ENCODE measurements around the gene NEMF. TPM values are rescaled to one million over a fixed set of nuclear protein-coding genes. Genes with fewer than 3 reads are reported as not detected.
"Not testable (repeated sequence)": the region's sequence is repeated elsewhere in the genome, so short reads cannot be mapped to it uniquely, and the experiment has no call there.

NEMF gene
- total and polyA plus RNA-seq, 12 donors = 14.8 to 94.1 (median 56.0) TPM

- Histone ChIP-seq H3K36me3 (replicated peaks in 1 of 2) (peaks cover 0 to 4% of the 10 kb centered on the region in 2 donors), H3K27me3 (no peaks in the 10 kb centered on the region), H3K4me3 (peak overlapping the region in 2 of 4 donors; percentile 30 to 75), H3K4me1 (replicated peaks in 1 of 2) (peaks cover 33 to 51% of the 10 kb centered on the region in 2 donors), H3K9me3 (replicated peaks in 1 of 3) (no peaks in the 10 kb centered on the region), H3K27ac (peak overlapping the region in 2 of 5 donors; percentile 2 to 99)
- no peak for DNase-seq
- 41 to 58% (median 50%) methylated on average over 4 of the region's 4 CpGs for WGBS, 4 donors
- intact Hi-C loops (cut with DNase I) = loop anchor here (10.0 kb wide), 1 partner anchor 109 kb away; no protein-coding TSS in a partner anchor
- TF ChIP-seq CTCF (IDR thresholded peaks at IDR 0.05) (no peak), POLR2A (IDR thresholded peaks at IDR 0.05) (no peak)
Observed at GRCh38 chr14:49895480-49895879, 42.9 kb upstream of the NEMF start.

DNA sequence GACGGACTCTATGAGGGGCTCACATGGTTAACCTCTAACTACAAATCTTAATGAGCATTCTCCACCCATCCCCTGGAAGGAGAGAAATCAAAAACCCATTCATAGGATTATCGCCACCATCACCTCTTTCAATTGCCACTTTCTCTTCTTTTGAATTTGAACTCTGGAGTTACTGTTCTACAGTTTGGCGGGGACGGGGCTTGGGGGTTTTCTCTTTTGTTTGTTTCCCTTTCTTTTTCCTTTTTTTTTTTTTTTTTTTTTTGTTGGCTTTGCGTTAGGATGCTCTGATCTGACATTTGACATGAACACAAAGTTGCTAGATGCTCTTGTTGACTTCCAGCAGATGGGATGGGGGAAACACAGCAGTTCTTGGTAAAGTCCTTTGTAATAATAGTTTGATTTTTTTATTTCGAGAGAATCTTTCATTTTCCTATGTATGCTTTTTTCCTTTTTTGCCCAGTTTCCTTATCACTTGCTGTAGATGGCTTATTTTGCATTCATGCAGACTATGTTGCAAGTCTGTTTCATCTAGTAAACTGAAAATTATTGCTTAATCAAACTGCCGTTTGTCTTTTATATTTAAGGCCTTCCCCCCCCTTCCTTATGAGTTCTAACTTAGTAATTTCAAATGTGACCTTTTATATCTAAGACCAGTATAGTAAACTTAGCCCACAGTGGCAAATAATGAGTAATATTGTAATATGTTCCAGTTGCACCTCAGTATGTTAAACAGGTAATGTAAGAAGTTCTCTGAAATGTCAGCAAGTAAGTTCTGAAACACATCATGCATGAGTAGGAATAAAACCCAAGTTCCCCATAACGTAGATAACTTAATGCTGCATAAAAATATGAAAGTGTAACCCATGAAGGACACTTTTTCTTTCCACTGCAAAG, 41.9 kb upstream of the NEMF start:
- H3K9me3 ChIP-seq (replicated peaks in 1 of 3); DNase-seq; H3K27me3 ChIP-seq; H3K36me3 ChIP-seq (replicated peaks in 1 of 2): not testable (repeated sequence)
- Histone ChIP-seq H3K4me3 (peak overlapping the region; percentile 75 to 95 (median 86)), H3K27ac (peak overlapping the region; percentile 95 to 100 (median 99)), H3K4me1 (replicated peaks in 1 of 2) (peaks cover 33 to 51% of the 10 kb centered on the region in 2 donors)
- intact Hi-C loops (cut with DNase I) = loop anchor here (10.0 kb wide), 1 partner anchor 110 kb away; no protein-coding TSS in a partner anchor
- WGBS, 4 donors = 5 to 7% (median 7%) methylated on average over 8 of the region's 8 CpGs

- peak; percentile 28 to 77 (median 65) for DNase-seq
- TF ChIP-seq POLR2A (IDR thresholded peaks at IDR 0.05) (no peak), CTCF (IDR thresholded peaks at IDR 0.05) (no peak)
- WGBS, 4 donors = 0 to 1% (median 0%) methylated on average over 23 to 85 of the region's 85 CpGs
- Histone ChIP-seq H3K27ac (peak overlapping the region; percentile 95 to 100 (median 99)), H3K27me3 (no peaks in the 10 kb centered on the region), H3K9me3 (replicated peaks in 1 of 3) (no peaks in the 10 kb centered on the region), H3K4me3 (peak overlapping the region; percentile 75 to 95 (median 86)), H3K4me1 (replicated peaks in 1 of 2) (peaks cover 33 to 48% of the 10 kb centered on the region in 2 donors), H3K36me3 (replicated peaks in 1 of 2) (peaks cover 0 to 4% of the 10 kb centered on the region in 2 donors)
- intact Hi-C loops (cut with DNase I) = loop anchor here (10.0 kb wide), 1 partner anchor 111 kb away; no protein-coding TSS in a partner anchor
Observed at GRCh38 chr14:49893309-49894213, 41.0 kb upstream of the NEMF start.

- Histone ChIP-seq H3K9me3 (replicated peaks in 1 of 3) (no peaks in the 10 kb centered on the region), H3K27me3 (no peaks in the 10 kb centered on the region), H3K27ac (peak within 1 kb of the TSS; percentile 95 to 100 (median 99)), H3K36me3 (replicated peaks in 1 of 2) (peaks cover 0 to 4% of the 10 kb centered on the region in 2 donors), H3K4me3 (peak within 1 kb of the TSS; percentile 75 to 95 (median 86)), H3K4me1 (replicated peaks in 1 of 2) (peaks cover 30 to 40% of the 10 kb centered on the region in 2 donors)
- intact Hi-C loops (cut with DNase I) = loop anchor here (10.0 kb wide), 1 partner anchor 112 kb away; no protein-coding TSS in a partner anchor
- peak; percentile 98 to 99 (median 99) for DNase-seq
- TF ChIP-seq CTCF (IDR thresholded peaks at IDR 0.05) (peak in 3 of 6 experiments; percentile 5 to 16 (median 12)), POLR2A (IDR thresholded peaks at IDR 0.05) (peak; percentile 85 to 97)
- 0 to 1% (median 0%) methylated on average over 16 to 66 of the region's 66 CpGs for WGBS, 4 donors
Observed at GRCh38 chr14:49892636-49893308, 40.2 kb upstream of the NEMF start, which contains the start of gene ARF6. Gene ARF6, plus strand, starts transcription at chr14:49893082. Its CDS starts 655 bp downstream, at chr14:49893737.

Data from adrenal gland (tissue), 12 donors.